GM18873 (cell line): ENCODE measurements around the gene SIAH3.

Source experiments
- ATAC-seq: cut with Tn5 transposase; IDR thresholded peaks from one replicate; pipeline ENCODE4 v1.9.1; 2021; ENCODE audit warnings: mild to moderate bottlenecking, moderate library complexity, moderate number of reproducible peaks; ENCODE audit not compliant: unreplicated experiment, low FRiP score

Gene SIAH3

DNA sequence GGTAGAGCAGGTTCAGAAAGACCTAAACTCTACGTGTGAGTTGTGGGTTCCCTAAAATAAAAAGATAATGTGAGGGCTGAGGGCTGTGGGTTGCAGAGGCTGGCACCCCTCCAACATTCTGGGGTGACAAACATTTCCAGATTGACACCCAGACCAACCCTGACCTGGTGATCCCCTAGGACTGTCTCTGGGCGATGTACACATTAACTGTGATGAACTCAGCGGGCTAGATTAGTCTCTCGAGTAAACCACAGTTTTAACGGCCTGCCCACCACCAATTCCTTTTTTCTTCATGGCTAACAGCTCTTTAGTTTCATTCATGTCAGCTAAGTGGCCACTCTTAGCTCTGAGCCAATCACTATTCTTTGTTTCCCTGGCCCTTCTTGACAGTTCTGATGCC is 24.8 kb downstream of the SIAH3 start:
- ATAC-seq: no peak

DNA sequence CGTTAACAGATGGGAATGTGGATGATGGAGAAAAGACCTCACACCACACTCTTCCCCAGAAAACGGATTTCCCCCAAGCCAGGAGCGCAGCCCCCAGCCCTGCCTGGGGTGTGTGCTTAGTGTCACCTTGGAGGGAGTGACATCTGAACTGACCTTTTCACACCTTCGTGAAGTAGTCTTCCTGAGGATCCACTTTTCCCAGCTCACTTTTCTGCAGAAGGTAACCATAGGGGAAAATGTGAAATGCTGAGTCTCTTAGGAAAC is 26.2 kb downstream of the SIAH3 start:
- ATAC-seq: no peak

DNA sequence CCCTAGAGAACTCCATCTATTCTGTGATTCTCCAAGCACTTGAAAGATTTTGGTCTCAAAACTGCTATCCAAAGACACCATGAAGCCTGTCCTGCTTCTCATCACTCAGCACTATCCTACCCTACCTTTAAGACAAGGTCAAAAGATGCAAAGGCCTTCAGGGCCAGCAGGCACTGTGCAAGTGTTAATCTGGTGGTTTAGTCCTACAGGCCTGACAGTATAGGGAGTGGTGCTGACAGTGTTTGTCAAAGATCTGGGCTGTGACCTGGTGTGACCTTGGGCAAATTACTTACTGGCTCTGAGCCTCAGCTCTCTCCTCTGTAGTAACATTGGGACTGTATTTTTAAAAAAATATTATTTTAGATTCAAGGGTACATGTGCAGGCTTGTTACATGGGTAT is 28.0 kb downstream of the SIAH3 start:
- no peak for ATAC-seq

- ATAC-seq: no peak
Measured at GRCh38 chr13:45821811-45822210, 29.7 kb downstream of the SIAH3 start.

- no peak for ATAC-seq
Measured at GRCh38 chr13:45820106-45820838, 31.3 kb downstream of the SIAH3 start.

- ATAC-seq: no peak
Measured at GRCh38 chr13:45817833-45818232, 33.7 kb downstream of the SIAH3 start.

- no peak for ATAC-seq
Measured at GRCh38 chr13:45816427-45816826, 35.1 kb downstream of the SIAH3 start.

DNA sequence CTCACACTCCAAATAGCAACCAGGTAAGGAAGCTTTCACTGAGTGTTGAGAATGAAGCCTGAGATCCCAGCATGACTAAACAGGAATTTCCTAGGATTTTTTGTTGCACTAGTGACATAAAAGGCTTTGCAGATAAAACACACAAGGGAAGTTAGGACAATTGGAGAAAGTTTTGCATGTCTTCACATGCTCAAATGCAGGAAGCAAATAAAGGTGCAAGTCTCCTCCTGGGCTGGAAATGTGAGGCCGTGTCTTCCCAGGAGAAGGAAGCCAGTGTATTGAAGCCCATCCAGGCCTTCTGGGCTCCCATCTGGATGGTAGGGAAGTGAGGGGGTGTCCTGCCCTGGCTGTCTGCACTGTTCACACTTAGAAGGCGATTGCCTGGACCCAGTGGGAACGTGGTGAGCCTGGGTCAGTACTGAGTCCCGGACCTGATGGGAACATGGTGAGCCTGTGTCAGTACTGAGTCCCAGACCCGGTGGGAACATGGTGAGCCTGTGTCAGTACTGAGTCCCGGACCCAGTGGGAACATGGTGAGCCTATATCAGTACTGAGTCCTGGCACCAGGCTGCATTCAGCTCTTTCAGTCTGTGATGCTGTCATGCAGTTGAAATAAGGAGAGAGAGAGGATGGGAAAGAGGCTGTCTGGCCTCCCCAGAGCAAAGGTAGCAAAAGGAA is 38.7 kb downstream of the SIAH3 start:
- no peak for ATAC-seq

DNA sequence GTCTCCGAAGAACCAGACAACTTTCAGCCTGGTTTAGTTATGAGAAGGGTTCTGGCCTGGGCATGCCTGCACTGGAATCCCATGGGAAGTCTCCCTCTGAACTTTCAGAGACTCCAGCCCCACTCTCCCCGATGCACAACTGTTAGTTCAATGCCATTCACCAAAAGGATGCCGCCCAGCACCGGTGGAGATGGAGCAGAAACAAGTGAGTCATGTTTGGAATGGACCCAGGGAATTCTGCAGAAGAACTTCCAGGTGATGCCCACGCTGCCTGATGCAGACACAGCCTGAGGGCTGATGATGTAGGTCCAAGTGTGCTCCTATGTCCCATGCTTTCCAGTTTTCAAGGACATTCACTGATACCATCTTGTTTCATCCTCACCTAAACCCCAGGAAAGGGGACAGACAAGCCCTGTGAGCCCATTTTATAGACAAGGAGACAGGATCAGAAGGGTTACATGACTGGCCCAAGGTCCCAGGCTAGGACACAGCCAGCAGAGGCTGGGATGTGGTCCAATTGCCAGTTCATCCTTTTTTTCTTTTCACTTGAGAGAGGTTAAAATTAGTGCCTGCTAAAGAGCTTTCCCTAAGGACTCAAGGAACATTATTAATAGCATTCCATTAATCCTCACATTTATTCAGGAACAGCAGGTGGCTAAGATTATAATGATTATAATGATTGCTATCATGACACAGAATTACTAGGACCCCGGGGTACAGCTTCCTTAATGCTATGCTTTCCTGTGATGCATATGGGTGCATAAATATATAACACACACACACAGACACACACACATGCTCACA is 39.5 kb downstream of the SIAH3 start:
- no peak for ATAC-seq

GRCh38 chr13:45809801-45810394 is 41.7 kb downstream of the SIAH3 start:
- no peak for ATAC-seq

- no peak for ATAC-seq
Measured at GRCh38 chr13:45808925-45809324, 42.6 kb downstream of the SIAH3 start.

GRCh38 chr13:45807520-45808099 is 43.9 kb downstream of the SIAH3 start:
- ATAC-seq: no peak

DNA sequence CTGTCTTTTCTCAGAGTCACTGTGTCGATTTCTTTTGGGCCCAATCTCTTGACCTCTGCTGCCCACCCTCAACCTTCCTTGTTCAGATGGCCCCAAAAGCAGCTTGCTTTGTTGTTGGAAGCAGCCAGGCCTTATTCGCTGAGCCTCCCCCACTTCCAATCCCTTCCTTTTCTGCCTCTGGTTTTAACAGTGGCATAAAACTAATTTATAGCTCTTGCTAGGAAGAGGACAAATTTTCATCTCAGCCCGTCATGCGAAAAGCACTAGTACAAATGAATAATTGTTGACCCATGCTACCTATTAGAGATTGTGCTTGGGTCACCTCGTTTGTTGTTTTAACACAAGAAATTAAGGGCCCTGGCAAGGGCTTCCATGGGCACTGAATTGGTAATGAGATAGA is 51.1 kb downstream of the SIAH3 start:
- no peak for ATAC-seq

GRCh38 chr13:45799451-45799850 is 52.1 kb downstream of the SIAH3 start:
- no peak for ATAC-seq

DNA sequence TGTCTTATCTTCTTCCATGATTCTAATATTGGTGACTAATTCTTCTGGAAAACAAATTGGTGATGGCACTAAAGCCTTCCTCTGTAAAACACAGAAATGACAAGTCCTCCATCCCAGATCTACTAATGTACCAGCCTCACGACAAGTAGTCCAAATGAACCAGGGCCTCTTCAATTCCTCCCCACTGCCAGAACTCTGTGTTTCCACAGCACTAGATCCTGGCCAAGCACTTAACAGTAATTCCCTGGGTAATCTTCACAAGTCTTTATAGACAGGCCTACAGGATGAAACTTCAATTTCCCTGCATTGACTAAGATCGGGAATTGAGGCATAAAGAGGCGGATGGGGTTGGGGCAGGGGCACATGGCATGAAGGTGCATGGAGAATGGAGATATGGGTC is 52.7 kb downstream of the SIAH3 start:
- ATAC-seq: no peak

DNA sequence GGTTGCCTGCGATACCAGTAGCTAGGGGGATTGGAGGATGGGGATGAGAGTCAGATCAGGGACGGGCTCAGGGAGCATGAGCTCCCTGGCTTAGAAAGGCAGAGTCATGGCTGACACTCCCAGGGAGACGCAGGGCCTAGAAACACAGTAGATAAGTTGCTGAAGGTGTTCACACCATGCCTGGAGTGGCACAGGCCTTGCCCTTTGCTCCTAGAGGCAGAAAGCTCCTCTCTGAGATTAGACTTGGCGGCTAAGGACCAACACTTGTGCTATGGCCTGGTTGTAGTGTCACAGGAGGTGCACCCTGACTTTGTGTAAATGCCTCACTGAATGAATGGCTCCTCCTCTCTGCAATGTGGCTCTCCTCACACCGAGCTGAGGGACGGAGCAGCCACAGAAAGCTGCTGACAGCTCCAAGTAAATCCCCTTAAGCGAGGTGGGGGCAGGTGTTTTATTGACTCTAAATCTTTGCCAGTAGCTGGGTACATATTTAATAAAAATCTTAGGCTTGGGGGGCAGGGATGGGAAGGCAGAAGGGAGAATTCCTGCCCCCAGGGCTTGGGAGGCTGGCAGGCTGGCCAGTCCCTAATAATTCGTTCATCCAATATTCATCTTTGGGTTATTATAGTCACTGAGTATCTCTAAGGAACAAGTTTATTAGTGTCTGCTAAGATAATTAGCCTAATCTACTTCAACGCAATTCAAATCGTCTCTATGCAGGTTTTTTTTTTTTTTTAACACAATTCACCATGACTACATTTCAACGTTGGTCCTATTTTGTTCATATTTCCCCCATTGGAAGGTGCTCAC is 54.9 kb downstream of the SIAH3 start:
- no peak for ATAC-seq

DNA sequence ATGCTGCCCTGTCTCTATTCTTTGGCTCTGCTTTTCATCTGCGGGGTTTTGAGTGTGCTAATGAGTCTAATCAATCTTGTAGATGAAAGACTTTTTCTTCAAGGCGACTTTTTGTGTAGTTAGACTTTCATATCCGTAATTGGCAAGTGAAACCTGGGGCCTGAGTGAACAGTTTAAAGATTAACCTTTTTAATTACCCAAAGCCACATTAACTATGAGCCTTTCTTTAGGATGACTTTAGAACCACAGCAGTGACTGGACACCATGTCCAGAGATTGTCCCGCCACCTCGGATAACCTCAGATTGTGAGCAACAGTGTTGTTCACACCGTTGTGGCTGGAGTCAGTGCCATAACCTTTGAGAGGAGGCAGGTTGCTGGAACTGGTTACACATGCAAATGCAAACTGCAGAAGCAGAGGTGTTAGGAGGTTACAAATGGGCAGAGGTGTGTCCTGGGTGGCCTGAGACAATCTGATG is 58.7 kb downstream of the SIAH3 start:
- no peak for ATAC-seq

- ATAC-seq: no peak
Measured at GRCh38 chr13:45788011-45788410, 63.5 kb downstream of the SIAH3 start.

GRCh38 chr13:45787346-45787745 is 64.2 kb downstream of the SIAH3 start:
- ATAC-seq: no peak

- ATAC-seq: no peak
Measured at GRCh38 chr13:45786293-45786920, 65.1 kb downstream of the SIAH3 start.
